Measurements from ENCODE around the gene ASTN2. TPM values are rescaled to one million over a fixed set of nuclear protein-coding genes. Genes with fewer than 3 reads are reported as not detected.

The ASTN2 gene
- total and polyA plus RNA-seq, 10 of the 15 experiments (the other 5 are each of a cell fraction or from before 2014, with no cell fraction given) = 1.4 to 15.7 (median 7.0) TPM

DNA sequence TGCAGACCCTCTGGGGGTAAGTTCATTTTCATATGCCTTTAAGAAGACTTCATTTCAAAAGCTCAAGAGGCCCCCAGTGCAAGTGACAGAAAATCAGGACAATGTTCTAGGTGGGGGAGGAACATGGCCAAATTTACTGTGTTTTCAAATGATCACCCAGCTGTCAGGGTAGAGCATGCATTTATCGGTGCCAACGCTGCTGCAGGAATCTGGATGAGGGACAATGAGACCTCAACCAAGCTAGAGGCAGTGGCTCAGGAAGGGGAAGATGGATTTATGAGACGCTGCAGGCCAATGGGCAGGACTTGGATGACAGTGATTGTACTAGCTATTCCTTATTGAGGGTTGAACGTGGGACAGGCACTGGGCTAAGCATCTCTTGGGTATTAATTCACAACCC is 278.4 kb downstream of the ASTN2 start:
- no peaks in the 10 kb centered on the region for H3K4me1 ChIP-seq (ENCODE audit: control insufficient read depth, insufficient read depth, low read length)
- no peaks in the 10 kb centered on the region for H3K36me3 ChIP-seq (ENCODE audit: control insufficient read depth in 2 of 2, insufficient read depth in 2 of 2, low read length in 1 of 2)
- H2AFZ ChIP-seq (ENCODE audit: control insufficient read depth, low read depth, low read length) = no peak overlapping the region
- H3K4me3 ChIP-seq = no peak overlapping the region
- ChIA-PET RAD21 (ENCODE audit: unreplicated experiment) (no interaction called here), POLR2A (no interaction called here), CTCF (no interaction called here), SMC1A (ENCODE audit: uncharacterized antibody, unreplicated experiment) (no interaction called here)
- H3K9me3 ChIP-seq (replicated peaks; ENCODE audit: control insufficient read depth, insufficient read depth, low read length) = no peaks in the 10 kb centered on the region
- ATAC-seq (no peak), FAIRE-seq (no peak), DNase-seq (ENCODE audit: low read depth, low spot score) (no peak)
- no peak overlapping the region for H3K4me2 ChIP-seq (ENCODE audit: control insufficient read depth, insufficient read depth)
- intact Hi-C loops (cut with micrococcal nuclease; ENCODE audit: unreplicated experiment) (no loop called here), in situ Hi-C loops (cut with MboI) (no loop called here)
- TF ChIP-seq RELA (IDR thresholded peaks at IDR 0.05; ENCODE audit: borderline replicate concordance, partially characterized antibody) (no peak), CREM (IDR thresholded peaks at IDR 0.05; ENCODE audit: low read depth) (no peak), EZH2 (IDR thresholded peaks at IDR 0.05; ENCODE audit: borderline replicate concordance, control insufficient read depth, low read depth, low read length) (no peak), TBL1XR1 (IDR thresholded peaks at IDR 0.05; ENCODE audit: low read depth, low read length) (no peak), PAX8 (IDR thresholded peaks at IDR 0.05) (no peak), RB1 (IDR thresholded peaks at IDR 0.05; ENCODE audit: borderline replicate concordance) (no peak), PML (IDR thresholded peaks at IDR 0.05; ENCODE audit: low read length) (no peak)
- TF ChIP-seq, protein P1, sequence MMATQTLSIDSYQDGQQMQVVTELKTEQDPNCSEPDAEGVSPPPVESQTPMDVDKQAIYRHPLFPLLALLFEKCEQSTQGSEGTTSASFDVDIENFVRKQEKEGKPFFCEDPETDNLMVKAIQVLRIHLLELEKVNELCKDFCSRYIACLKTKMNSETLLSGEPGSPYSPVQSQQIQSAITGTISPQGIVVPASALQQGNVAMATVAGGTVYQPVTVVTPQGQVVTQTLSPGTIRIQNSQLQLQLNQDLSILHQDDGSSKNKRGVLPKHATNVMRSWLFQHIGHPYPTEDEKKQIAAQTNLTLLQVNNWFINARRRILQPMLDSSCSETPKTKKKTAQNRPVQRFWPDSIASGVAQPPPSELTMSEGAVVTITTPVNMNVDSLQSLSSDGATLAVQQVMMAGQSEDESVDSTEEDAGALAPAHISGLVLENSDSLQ (IDR thresholded peaks at IDR 0.05) = no peak
- H3K79me2 ChIP-seq (ENCODE audit: control insufficient read depth, insufficient read depth, low read length) = no peaks in the 10 kb centered on the region
- BruUV-seq (replicated peaks) = no TSS peak
- WGBS (ENCODE audit: insufficient coverage, insufficient replicate concordance, low lambda C conversion rate, missing lambda C conversion rate) = 3% methylated on average over 4 of the region's 4 CpGs
- no peaks in the 10 kb centered on the region; a peak in 1 of 4 replicates for H3K27me3 ChIP-seq (replicated peaks in 1 of 2; ENCODE audit: control insufficient read depth in 2 of 2, insufficient read depth in 2 of 2, low read length in 1 of 2)
- no peak overlapping the region for H3K9ac ChIP-seq (ENCODE audit: control insufficient read depth, insufficient read depth, low read length)
- H3K27ac ChIP-seq (ENCODE audit: control insufficient read depth, insufficient read depth) = no peak overlapping the region
- H4K20me1 ChIP-seq (ENCODE audit: control insufficient read depth, insufficient read depth) = no peaks in the 10 kb centered on the region
